Peyer's patch (tissue), 4 donors: ENCODE results near the gene CSAD.

Experiments used
- POLR2A ChIP-seq, 2 donors: fragments of 450-650 bp; IDR thresholded peaks; one replicate each; pipeline ENCODE4 v1.5.1; 2017; ENCODE audit warnings: antibody characterized with exemption in 2 of 2, mild to moderate bottlenecking in 2 of 2, moderate library complexity in 2 of 2
- TF ChIP-seq, protein P1 (sequence below), 6 experiments: fragments of 450-650 bp in 4 of 6; fragments of 200-600 bp in 2 of 6; sonication (generic) in 1 of 6; IDR thresholded peaks; one replicate each; pipeline ENCODE4 v1.5.1; 2017 to 2019; ENCODE audit warnings: antibody characterized with exemption in 6 of 6, mild to moderate bottlenecking in 3 of 6, moderate library complexity in 1 of 6

DNA sequence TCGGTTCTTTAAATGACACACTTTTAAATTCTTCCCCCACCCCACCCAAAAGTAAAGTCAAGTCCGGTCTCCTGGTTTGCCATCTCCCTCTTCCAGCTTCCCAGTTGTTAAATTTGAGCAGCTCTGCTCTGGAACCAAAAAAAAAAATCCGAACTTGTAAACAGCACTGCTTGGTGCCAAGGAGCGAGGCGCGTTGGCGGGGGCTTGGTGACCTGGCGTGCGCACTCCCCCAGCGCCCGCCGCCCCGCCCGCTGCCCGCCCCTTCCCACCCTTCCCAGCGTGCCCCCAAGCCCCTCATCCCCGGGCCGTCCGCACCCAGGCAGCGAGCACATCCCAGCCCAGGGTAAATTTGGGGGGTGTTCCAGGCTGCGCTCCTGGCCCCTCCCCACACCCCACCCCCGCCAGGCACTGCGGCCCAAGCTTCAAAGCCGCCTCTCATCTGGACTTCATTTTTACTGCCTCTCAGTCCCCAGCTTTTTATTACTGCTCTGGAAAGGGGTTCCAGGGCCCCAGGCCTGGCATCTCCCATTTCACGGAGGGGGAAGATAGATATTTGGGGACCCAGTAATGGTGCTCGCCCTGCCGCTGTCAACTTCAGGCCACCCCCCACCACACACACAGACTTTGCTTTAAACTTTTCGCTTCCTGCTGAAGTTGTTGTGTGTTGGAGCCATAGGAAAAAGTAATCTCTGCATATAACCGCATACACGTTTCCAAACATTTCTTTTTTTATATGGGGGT lies 38.0 kb upstream of the CSAD start:
- TF ChIP-seq, protein P1, sequence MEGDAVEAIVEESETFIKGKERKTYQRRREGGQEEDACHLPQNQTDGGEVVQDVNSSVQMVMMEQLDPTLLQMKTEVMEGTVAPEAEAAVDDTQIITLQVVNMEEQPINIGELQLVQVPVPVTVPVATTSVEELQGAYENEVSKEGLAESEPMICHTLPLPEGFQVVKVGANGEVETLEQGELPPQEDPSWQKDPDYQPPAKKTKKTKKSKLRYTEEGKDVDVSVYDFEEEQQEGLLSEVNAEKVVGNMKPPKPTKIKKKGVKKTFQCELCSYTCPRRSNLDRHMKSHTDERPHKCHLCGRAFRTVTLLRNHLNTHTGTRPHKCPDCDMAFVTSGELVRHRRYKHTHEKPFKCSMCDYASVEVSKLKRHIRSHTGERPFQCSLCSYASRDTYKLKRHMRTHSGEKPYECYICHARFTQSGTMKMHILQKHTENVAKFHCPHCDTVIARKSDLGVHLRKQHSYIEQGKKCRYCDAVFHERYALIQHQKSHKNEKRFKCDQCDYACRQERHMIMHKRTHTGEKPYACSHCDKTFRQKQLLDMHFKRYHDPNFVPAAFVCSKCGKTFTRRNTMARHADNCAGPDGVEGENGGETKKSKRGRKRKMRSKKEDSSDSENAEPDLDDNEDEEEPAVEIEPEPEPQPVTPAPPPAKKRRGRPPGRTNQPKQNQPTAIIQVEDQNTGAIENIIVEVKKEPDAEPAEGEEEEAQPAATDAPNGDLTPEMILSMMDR (IDR thresholded peaks at IDR 0.05): no peak
- no peak for TF ChIP-seq POLR2A (IDR thresholded peaks at IDR 0.05)
